ENCODE results near the gene MYBPC3.

MYBPC3 gene

DNA sequence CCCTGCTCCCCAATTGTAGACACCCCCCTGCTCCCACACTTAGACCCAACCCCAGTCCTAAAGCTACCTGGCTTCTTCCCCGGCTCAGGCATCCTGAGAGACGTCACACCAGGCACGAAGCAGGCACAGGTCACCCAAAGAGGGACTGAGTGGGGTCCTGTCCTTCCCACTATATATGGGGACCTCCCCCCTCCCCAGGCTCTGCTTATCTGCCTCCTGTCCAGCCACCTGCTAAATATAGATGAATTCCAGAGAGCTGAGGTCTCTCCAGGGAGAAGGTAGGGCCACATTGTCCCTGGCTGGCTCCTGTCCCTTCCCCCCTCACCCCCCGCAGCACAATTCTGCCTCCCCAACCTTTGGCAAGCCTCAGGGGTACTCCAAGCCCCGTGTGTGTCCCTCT is at the start of gene MYBPC3:
Gene MYBPC3 (minus strand): TSS at position 147 of the 400 bp plus-strand sequence. CDS start 55 bp downstream, at position 92.
- DNase-seq: no peak

DNA sequence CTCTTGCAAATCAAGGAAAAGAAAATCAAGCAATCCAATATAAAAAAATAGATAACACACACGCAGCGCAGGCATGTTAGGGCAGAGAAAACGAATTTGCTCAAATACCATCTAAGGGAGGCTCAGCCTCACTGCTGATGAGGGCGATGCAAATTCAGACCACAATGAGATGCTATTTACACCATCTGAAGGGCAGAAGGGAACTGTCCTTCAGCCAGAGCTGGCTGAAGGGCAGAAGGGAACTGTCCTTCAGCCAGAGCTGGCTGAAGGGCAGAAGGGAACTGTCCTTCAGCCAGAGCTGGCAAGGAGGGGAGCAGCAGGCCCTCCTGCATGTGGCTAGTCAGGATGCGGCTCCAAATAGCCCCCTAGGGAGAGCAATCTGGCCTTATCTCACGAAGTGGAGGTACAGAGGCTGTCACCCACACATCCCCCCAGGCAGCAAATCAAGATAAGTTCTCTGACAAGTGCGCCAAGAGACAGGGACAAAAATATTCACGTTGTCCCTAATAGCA is 48.3 kb upstream of the MYBPC3 start:
- DNase-seq: no peak

DNA sequence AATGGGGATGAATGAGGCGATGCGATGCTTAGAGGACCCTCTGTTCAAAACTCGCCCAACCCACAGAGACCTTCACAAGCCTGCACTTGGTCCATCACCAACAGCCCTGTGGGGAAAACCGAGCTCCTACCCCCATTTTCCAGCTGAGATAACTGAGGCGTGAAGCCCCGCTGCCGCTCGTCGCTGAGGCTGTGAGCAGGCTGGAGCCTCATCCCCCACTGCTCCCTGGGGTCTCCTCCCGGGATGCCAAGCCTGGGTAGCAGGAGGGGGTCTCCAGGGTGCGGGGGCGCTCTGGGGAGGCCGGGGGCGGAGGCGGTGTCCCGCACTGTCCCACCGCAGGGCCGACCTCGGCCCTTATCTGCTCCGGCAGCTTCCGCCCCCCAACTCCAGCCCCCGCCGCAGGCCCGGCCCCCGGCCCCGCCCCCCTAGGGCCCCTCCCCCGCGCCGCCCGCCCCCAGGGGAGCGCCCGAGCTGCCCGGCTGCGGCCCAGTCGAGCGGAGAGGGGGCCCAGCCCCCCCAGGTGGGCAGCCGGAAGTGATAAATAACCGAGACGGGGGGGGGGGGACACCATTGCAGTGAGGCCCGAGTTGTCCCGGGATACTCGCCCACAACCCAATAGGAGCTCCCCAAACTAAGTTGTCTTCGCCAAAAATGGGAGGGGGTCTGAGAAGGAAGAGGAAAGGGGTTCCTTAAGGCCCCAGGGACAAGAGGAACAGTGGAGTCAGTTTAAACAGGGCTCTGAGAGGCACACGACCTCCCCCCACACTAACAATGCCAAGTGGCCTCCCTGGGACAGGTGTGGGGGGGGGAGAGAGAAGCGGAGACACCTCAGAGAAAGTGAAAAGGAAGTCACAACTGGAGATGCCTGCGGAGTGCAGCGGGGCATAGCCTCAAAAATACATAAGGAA is 47.6 kb upstream of the MYBPC3 start:
- no peak for DNase-seq

DNA sequence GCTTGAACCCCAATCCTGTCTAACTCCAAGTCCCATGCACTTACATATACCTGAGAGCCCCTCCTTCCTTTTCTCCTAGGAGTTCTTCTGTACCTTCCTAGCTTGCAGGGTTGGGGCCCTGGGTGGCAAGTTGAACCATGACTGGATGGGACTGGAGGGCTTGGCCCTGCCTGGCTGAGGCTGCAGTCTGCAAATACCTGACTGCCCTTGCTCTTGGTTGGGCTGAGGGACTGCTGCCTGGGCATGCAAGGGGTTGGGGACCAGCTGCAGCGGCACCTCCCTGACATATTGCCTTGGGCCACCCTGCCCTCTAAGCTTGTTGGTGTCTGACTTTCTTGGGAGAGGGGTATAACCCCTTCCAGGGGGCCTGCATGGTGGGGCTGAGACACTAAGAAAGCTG is 46.0 kb upstream of the MYBPC3 start:
- DNase-seq: no peak

DNA sequence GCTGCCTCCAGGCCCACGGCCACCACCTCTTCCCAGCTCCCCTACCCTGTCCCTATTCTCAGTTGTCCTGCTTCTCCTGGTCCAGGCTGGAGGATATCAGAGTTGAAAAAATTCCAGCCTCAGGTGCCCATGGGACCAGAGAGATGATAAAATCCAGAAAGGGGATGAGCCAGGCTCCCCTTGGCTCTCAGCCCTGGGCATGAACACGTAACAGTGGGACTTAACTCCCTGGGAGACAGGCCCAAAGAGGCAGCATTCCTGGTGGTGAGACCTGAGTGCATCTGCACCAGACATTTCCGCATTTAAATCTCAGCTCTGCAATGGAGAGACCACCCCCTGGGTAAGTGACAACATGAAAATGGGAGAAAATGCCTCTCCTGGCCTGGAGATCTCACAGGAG is 45.5 kb upstream of the MYBPC3 start:
- no peak for DNase-seq

DNA sequence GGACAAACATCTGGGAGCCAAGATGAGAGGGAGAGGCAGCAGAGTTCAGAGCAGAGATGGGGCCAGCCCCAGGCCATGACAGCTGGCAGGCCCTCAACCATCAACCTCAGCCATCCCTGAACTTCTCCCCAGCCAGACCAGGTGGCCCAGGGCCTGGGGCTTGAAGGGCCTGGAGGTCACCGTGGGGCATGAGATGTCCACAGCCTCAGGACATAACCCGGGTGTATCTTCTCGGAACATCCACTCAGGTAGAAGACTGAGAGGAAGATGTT is 43.5 kb upstream of the MYBPC3 start:
- DNase-seq: no peak

DNA sequence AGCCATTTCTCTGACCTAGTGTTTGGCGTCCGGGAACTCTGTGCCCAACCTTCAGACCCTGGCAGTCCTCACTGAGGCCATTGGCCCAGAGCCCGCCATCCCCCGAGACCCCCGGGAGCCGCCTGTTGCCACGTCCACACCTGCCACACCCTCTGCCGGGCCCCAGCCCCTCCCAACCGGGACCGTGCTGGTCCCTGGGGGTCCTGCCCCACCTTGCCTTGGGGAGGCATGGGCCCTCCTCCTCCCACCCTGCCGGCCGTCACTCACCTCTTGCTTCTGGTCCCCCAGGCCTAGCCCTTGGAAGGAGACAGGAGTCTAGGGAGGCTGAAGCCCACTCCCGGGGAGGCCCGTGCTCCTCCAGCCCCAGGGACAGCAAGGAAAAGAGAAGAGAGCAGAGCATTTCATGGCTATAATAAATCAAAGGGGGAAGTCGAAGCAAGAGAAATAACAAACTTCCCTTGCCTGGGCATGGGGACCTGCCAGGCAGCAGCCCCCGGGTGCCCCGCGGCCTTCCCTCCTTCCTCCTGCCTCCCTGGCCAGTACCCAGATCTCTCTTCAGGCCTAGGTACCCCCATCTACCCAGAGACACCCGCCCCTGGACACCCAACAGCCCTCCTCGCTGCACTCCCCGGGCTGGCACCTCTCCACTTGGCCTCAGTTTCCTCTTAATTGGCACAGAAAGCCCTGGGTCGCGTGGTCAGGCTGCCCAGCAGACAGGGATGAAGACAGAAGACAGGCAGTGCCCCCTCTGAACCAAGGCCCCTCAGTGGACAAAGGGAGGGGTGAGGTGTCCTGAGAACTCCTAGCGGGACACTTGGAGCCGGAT is 42.9 kb upstream of the MYBPC3 start:
- DNase-seq: no peak

DNA sequence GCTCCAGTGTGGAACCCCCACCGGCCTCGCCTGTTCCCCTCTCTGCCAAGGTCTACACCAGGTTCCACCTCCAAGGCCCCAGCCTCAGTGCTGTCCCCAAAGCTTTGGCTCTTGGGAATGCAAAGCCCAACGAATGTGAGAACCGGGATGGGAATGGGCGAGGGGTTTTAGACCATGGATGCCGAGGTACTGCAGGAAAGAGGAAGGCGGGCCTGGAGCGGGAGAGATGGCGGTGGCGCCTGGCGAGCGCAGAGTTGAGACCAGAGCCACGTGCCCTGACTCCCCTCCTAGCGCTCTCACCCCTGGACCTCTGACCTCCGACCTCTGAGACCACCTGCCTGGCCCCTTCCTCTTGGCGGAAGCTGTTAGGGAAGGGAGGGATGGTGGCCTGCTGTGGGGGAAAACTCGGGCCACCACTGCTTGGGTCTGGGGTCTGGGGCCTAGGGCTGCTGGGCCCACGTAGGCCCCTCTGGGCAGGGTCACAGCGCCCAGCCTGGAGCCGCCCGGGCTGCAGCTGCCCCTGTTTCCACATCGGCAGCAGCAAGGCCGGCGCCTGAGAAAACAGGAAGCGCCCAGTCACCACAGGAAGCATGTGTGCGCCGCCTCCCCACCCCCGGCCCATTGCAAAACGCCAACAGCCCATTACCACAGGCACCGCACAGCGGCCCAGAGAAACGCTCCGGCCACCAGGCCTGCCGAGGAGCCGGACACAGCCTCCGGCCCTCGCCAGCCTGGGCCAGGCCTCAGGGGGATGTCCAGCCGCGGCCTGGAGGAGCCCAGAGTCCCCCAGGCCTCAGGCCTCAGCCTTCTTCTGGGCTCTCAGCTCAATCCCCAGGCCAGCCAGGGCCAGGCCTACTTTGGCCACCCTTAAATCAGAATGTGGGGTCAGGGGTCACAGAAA is 42.1 kb upstream of the MYBPC3 start:
- no peak for DNase-seq

DNA sequence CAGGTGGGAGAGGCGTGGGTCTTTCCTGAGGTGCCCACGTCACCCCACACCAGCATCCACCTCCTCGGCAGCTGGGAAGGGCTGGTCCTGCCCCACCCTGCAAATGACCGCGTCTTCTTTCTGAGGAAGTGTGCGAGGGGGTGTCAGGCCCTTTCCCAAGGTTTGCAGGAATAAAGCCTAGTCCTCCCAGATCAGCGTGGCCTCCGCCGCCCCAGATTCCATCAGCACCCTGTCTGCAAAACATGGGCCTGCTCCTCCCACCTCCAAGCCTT is 41.5 kb upstream of the MYBPC3 start:
- DNase-seq: no peak

DNA sequence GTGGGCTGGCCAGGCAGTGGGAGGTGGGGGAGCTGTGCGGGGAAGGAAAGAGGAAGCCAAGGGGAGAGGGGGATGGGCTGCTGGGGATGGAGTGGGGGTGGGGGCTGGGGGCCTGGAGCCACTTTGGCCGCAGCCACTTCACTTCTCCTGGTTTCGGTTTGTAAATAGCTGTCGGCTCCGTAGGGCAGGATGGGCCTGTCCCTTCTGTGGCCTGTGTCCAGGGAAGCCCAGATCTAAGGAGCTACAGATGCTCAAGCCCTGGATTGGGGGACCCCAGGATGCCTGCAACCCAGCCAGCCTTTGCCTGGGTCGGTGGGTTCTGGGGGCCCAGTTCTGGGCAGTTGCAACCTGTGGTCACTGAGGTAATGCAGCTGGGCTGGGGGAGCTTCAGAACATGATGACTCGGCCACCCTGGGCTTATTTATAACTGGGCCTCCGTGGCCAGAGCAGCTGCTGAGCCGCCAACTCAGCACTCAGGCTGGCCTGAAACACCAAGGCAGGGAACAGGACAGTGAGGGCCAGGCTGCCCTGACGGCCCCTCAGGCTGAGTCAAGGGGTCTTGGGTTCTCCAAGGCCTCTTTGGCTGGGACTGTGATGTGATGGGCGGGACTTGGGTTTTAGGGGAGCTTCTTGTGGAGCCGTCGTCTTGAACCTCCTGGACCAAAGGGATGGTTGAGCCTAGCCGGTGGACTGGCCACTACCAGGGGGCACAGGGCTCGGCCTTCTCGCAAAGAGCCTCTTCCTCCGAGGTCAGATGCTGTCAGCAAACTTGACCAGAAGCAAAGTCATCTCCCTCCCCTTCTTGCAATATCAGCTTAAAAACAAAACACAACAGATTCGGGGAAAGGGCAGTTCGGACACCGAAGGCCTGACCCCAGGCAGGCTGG is 40.9 kb upstream of the MYBPC3 start:
- DNase-seq: no peak

DNA sequence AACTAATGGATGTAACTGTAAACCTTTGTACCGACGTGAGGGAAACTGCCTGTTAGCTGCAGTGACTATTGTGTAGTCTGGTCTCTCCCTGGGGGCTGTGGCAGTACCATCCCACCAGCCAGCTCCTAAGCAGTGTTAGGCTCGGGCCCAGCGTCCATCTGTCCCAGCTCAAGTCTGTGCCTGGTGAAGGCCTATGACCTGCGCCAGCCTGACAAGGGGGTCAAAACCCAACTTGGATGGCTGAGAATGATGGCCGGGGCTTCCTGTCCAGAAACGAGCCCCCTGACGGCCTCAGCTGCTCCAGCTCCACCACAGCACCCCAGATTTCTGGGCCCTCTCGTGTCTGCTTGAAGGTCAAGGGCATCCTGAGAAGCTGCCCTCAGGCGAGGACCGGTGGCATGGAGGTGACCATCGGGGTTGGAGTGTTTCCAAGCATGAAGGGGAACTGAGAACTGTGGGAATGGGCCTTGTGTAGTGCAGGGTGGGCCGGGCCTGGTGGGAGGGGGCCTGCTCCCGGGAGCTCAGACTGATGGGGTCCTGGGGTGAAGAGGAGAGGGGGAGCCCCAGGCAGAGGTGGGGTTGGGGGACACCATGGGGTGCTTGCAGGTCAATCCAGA is 40.2 kb upstream of the MYBPC3 start:
- DNase-seq: no peak

DNA sequence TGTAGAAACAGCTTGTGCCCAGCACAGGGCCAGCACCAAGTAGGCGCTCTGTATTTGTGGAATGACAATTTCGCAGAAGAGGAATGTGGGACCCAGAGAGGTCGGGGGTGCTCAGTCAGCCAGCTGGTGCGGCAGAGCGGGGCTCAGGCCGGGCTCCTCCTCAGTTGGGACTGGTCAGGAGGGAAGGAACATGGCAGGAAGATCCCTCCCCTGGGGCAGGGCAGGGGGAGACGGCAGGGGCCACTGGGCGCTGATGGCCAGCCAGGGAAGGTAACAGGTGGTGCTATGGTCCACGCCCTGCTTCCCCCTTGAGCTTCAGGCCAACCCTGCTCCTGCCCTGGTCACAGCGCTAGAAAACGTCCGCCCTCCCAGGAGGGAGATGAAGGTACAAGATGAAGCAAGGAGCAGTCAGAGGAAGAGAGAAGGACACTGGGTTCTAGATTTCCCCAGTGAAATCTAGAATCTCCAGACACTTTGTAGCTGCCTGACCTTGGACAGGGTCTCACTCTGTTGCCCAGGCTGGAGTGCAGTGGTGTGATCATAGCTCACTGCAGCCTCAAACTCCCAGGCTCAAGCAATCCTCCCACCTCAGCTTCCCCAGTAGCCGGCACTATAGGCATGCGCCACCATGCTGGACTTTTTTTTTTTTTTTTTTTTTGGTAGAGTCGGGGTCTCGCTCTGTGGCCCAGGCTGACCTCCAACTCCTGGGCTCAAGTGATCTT is 39.4 kb upstream of the MYBPC3 start:
- DNase-seq: no peak

DNA sequence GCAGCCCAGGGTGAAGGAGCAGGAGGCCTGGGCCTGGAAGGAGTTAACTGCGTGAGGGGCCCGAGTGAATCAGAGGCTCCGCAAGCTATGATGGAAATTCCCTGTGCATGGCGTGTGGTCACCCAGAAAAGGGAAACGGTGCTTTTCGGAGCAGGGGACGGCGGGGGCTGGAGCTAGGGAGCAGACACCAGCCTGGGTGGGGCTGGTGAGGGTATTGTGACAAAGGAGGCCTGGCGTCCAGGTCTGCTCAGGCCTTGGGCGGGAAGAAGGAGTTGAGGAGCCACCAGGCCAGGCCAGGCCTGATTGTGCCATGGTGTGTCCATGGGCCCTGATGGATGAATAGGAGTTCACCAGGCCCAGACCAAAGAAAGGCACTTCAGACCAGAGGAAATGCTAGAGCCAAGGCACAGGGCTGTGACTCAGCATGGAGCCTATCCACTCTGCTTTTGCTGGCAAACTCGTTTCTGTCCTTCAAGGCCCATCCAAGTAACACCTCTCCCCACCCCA is 38.6 kb upstream of the MYBPC3 start:
- DNase-seq: no peak

DNA sequence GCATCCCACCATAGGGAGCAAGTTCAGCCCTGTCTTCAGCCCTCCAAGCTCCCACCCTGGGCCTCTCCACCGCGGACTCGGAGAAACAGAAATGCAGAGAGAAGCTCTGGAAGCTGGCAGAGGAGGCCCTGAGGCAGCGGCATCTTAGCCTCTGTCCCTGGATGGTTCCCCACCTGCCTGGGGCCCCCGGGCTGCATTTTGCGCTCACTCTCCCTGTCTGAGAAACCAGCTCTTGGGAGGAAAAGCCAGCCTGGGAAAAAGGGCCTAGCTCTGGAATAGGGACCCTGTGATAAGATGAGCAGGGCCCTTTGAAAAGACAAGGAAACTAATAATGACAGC is 37.9 kb upstream of the MYBPC3 start:
- DNase-seq: no peak

DNA sequence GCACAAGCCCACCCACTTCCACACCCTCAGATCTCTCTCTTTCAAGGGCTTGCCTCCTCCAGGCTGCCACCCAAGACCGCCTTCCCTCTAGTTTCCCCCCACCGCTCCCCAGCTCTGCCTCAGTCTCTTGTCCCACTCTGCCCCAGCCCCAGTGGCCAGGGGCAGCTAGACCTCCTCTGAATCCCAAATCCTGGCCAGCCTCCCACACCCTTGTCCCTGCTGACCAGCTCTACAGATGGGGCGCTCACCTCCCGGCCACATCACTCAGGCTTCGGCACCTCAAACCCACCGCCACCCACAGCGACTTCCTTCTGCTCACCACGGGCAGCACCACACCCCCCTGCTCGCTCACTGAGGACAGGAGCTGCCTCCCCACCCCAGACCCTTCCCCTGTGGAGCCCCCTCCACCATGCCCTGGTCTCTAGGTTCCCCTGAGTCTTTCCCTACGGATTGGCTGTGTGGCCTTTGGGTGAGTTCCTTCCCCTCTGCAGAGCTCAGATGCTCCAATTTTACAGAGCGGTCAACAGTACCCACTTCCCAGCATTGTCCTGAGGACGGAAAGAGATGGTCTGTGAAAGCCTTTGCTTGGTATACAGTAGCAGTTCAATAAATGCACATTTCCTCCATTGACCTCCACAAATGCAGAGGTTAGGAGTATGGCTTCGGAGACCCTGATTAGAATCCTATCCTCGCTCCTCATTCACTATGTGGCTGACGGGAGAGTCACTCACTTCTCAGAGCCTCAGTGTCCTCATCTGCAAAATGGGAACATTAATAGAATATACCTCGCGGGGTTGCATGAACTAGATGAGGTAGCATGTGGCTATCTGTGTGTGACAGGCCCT is 37.3 kb upstream of the MYBPC3 start:
- no peak for DNase-seq

DNA sequence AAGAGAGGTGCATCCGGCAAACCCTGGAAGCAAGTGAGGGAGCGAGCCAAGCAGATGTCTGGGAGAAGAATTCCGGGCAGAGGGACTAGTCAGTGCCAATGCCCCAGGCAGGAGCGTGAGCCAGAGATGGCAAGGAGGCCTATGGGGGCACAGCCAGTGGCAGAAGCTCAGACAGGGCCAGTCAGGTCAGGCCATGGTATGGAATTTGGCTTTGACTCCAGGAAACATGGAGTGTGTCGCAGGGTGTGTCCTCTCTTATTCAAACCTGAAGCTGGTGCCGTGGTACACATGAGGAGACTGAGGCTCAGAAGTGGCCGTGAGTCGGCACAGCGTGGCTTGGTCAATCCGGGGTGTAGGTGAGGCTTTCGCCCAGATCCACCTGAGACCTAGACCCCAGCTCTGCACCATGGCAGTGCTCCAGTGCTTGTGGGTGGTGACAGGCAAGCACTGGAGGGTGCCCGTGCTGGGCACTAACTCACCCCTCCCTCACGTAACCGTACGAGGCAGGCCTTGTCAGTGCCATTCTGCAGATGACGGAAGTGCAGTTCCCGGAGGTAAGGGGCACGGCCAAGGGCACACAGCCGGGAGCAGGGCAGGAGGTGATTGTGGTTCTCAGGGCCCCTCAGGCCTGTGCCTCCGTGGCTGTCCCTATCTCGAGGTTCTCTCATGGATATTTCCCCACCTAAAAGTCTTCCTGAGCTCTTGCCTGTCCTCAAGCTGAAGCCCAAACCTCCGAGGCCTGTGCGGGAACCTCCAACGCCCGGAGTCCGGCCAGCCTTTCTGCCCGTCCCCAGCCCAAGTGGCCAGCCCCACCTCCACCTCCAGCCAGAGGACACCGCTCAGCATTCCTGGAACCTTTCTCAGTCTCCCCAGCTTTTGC is 36.4 kb upstream of the MYBPC3 start:
- DNase-seq: no peak

DNA sequence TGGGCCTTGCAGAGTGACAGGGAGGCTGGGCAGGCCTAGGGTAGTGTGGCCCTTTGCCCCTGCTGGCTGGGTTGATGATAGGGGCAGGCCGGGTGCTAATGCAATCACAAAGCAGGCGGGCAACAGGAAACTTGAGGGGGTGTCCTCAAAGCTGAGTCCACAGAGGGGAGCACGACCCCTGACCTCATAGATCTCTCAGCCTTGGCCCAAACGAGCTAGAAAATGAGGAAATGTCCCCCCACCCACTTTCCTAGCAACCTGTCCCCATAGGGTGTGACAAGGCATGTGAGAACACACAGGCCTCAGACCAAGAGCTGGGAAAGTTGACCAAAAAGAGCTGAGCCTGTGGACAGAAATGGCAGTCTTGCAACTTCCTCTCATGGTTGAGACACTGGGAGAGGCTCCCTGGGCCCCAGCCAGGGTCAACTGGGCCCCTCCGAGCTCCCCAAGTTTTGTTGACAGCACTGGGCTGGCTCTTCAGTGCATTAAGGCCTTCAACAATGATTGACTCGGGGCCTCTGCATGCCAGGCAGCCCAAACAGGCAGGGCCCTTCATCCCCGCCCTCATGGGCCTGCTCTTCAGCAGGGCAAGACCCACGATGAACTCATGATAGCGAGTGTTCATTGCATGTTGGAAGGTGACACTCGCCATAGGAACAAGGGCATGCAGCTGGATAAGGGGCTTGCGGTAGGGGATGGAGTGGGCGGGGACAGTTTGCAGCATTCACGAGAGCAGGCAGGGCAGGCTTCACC is 35.6 kb upstream of the MYBPC3 start:
- no peak for DNase-seq

DNA sequence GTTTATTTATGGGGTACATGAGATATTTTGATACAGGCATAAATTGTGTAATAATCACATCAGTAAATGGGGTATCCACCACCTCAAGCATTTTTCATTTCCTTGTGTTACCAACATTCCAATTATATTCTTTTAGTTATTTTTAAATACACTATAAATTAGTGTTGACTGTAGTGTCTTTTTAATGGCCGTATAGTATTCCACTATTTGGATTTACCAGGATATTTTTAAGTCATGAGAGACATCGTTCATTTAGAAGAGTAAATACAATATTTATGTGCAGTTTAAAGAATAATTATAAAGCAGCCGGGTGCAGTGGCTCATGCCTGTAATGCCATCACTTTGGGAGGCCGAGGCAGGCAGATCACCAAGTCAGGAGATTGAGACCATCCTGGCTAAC is 32.0 kb upstream of the MYBPC3 start:
- no peak for DNase-seq

Data from NCI-H1436 (cell line).